HepG2 (cell line): ENCODE measurements around the gene HECTD1. TPM values are rescaled to one million over a fixed set of nuclear protein-coding genes. Genes with fewer than 3 reads are reported as not detected.

Source experiments
- JDP2 ChIP-seq: sonication (generic); formaldehyde crosslinking; IDR thresholded peaks from 2 replicates; pipeline ENCODE4 v1.8.1; 2022; ENCODE audit warnings: missing genetic modification reagents, borderline replicate concordance
- KMT2B ChIP-seq: IDR thresholded peaks from 2 replicates; pipeline ENCODE4 v1.6.1; 2016; ENCODE audit warnings: missing genetic modification reagents, missing compliant biosample characterization
- MAFK ChIP-seq, 2 experiments: IDR thresholded peaks in 1 of 2; conservative IDR thresholded peaks in 1 of 2; 2 replicates each; pipeline ENCODE4 v1.6.1; 2011; ENCODE audit warnings: improper control_type of control experiment in 2 of 2, low read length in 2 of 2
- MATR3 ChIP-seq: sonication (generic); formaldehyde crosslinking; IDR thresholded peaks from 2 replicates; pipeline ENCODE4 v1.4.0; 2020; ENCODE audit warnings: missing genetic modification reagents
- MTF1 ChIP-seq: sonication (generic); formaldehyde crosslinking; IDR thresholded peaks from 2 replicates; pipeline ENCODE4 v1.5.0; 2020; ENCODE audit warnings: missing genetic modification reagents
- NFIB ChIP-seq: sonication (generic); formaldehyde crosslinking; IDR thresholded peaks from 2 replicates; pipeline ENCODE4 v1.9.0; 2021; ENCODE audit warnings: missing genetic modification reagents, mild to moderate bottlenecking, borderline replicate concordance
- TBX3 ChIP-seq: fragments of 450-650 bp; IDR thresholded peaks from 2 replicates; pipeline ENCODE4 v1.6.1; 2017; ENCODE audit warnings: antibody characterized with exemption, mild to moderate bottlenecking, inconsistent platforms, borderline replicate concordance
- TEAD2 ChIP-seq: sonication (generic); formaldehyde crosslinking; IDR thresholded peaks from 2 replicates; pipeline ENCODE4 v1.9.0; 2021; ENCODE audit warnings: missing genetic modification reagents
- TSC22D2 ChIP-seq: sonication (generic); formaldehyde crosslinking; IDR thresholded peaks from 2 replicates; pipeline ENCODE4 v1.5.1; 2020; ENCODE audit warnings: missing genetic modification reagents, mild to moderate bottlenecking, borderline replicate concordance
- ZC3H4 ChIP-seq: sonication (generic); formaldehyde crosslinking; IDR thresholded peaks from 2 replicates; pipeline ENCODE4 v1.4.0; 2020; ENCODE audit warnings: missing genetic modification reagents, borderline replicate concordance
- ZFP41 ChIP-seq: sonication (generic); formaldehyde crosslinking; IDR thresholded peaks from 2 replicates; pipeline ENCODE4 v1.4.0; 2020; ENCODE audit warnings: mild to moderate bottlenecking, missing genetic modification reagents, borderline replicate concordance
- ZFYVE20 ChIP-seq: sonication (generic); formaldehyde crosslinking; IDR thresholded peaks from 2 replicates; pipeline ENCODE4 v1.8.0; 2023; ENCODE audit warnings: low read depth, mild to moderate bottlenecking, moderate library complexity, missing genetic modification reagents, borderline replicate concordance
- ZNF256 ChIP-seq: sonication (generic); formaldehyde crosslinking; conservative IDR thresholded peaks from 2 replicates; pipeline ENCODE4 v1.4.0; 2020; ENCODE audit warnings: missing genetic modification reagents
- ZNF263 ChIP-seq: sonication (generic); formaldehyde crosslinking; IDR thresholded peaks from 2 replicates; pipeline ENCODE4 v1.4.0; 2020; ENCODE audit warnings: missing genetic modification reagents
- ZNF572 ChIP-seq: sonication (generic); formaldehyde crosslinking; IDR thresholded peaks from 2 replicates; pipeline ENCODE4 v1.5.1; 2020; ENCODE audit warnings: mild to moderate bottlenecking, missing genetic modification reagents
- ZNF770 ChIP-seq: sonication (generic); formaldehyde crosslinking; IDR thresholded peaks from 2 replicates; pipeline ENCODE4 v1.5.0; 2020; ENCODE audit warnings: mild to moderate bottlenecking, missing genetic modification reagents
- ZNF773 ChIP-seq: sonication (generic); formaldehyde crosslinking; IDR thresholded peaks from 2 replicates; pipeline ENCODE4 v1.4.0; 2020; ENCODE audit warnings: missing genetic modification reagents, borderline replicate concordance
- polyA plus RNA-seq, 8 experiments: library from polyadenylated mRNA; depleted of rRNA in 3 of 8; stranded (reverse) in 7 of 8; unstranded in 1 of 8; fragments of >200 nt; fragmentation: Illumina TruSeq in 4 of 8; extraction: Trizol in 4 of 8; gene quantifications; 2 replicates each; pipeline versions ENCODE4 v1.2.1 to v1.2.3, GENCODE V29; 2011 to 2016; ENCODE audit warnings: low read depth in 4 of 8, missing spikeins in 1 of 8, mixed read lengths in 1 of 8; ENCODE audit not compliant: insufficient read depth in 1 of 8
- total RNA-seq, 5 experiments: library from RNA; depleted of rRNA; stranded (reverse); fragments of >200 nt; fragmentation: Illumina TruSeq; extraction: Trizol; gene quantifications; 2 replicates each; pipeline ENCODE4 v1.2.3, GENCODE V29; 2016; ENCODE audit warnings: low read depth in 1 of 5
- TF ChIP-seq, protein P1 (sequence below): sonication (generic); formaldehyde crosslinking; IDR thresholded peaks from 2 replicates; pipeline ENCODE4 v1.9.0; 2021; ENCODE audit warnings: missing genetic modification reagents, borderline replicate concordance
- TF ChIP-seq, protein P2 (sequence below): sonication (generic); formaldehyde crosslinking; IDR thresholded peaks from 2 replicates; pipeline ENCODE4 v1.4.0; 2020; ENCODE audit warnings: missing genetic modification reagents

The HECTD1 gene
- total and polyA plus RNA-seq, 2 of the 13 experiments (the other 11 are each of a cell fraction or from before 2014, with no cell fraction given) = 312 to 560 TPM

DNA sequence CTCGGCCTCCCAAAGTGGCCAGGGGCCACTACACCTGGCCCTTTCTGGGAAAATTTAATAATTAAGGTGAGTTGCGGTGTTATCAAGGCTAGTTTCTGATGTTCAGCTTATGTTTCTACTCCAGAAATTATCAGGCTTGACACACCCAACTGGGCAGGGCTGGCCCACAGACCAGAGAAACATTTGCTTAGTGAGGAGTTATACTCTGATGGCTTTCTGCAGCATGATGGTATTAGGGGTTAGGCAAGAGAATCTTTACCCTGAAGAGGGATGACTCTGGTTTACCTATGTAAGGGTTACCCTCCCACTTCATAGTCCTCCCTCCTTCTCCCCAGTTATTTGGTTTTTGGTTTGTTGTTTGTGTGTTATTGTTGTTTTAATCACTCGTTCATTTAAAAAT, 24.5 kb upstream of the HECTD1 start (continued):
- peak; percentile 7; the same call in 1 of the 2 replicates for TF ChIP-seq ZNF770 (CRISPR knock-in tag)
- peak; percentile 94 for TF ChIP-seq ZNF263 (CRISPR knock-in tag)
- no peak for TF ChIP-seq TBX3
- no peak for TF ChIP-seq JDP2 (CRISPR knock-in tag)
- no peak for TF ChIP-seq ZC3H4 (CRISPR knock-in tag)
- TF ChIP-seq MTF1 (CRISPR knock-in tag) = no peak
- TF ChIP-seq KMT2B = no peak
- TF ChIP-seq, protein P1, sequence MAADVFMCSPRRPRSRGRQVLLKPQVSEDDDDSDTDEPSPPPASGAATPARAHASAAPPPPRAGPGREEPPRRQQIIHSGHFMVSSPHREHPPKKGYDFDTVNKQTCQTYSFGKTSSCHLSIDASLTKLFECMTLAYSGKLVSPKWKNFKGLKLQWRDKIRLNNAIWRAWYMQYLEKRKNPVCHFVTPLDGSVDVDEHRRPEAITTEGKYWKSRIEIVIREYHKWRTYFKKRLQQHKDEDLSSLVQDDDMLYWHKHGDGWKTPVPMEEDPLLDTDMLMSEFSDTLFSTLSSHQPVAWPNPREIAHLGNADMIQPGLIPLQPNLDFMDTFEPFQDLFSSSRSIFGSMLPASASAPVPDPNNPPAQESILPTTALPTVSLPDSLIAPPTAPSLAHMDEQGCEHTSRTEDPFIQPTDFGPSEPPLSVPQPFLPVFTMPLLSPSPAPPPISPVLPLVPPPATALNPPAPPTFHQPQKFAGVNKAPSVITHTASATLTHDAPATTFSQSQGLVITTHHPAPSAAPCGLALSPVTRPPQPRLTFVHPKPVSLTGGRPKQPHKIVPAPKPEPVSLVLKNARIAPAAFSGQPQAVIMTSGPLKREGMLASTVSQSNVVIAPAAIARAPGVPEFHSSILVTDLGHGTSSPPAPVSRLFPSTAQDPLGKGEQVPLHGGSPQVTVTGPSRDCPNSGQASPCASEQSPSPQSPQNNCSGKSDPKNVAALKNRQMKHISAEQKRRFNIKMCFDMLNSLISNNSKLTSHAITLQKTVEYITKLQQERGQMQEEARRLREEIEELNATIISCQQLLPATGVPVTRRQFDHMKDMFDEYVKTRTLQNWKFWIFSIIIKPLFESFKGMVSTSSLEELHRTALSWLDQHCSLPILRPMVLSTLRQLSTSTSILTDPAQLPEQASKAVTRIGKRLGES (CRISPR knock-in tag) = no peak
- no peak for TF ChIP-seq MAFK (conservative IDR thresholded peaks at IDR 0.05 in 1 of 2, IDR thresholded peaks at IDR 0.05 in 1 of 2; ENCODE audit: low read length in 2 of 2)
- TF ChIP-seq MATR3 (CRISPR knock-in tag) = no peak
- TF ChIP-seq ZNF572 = no peak
- TF ChIP-seq TSC22D2 (CRISPR knock-in tag) = no peak
- TF ChIP-seq, protein P2, sequence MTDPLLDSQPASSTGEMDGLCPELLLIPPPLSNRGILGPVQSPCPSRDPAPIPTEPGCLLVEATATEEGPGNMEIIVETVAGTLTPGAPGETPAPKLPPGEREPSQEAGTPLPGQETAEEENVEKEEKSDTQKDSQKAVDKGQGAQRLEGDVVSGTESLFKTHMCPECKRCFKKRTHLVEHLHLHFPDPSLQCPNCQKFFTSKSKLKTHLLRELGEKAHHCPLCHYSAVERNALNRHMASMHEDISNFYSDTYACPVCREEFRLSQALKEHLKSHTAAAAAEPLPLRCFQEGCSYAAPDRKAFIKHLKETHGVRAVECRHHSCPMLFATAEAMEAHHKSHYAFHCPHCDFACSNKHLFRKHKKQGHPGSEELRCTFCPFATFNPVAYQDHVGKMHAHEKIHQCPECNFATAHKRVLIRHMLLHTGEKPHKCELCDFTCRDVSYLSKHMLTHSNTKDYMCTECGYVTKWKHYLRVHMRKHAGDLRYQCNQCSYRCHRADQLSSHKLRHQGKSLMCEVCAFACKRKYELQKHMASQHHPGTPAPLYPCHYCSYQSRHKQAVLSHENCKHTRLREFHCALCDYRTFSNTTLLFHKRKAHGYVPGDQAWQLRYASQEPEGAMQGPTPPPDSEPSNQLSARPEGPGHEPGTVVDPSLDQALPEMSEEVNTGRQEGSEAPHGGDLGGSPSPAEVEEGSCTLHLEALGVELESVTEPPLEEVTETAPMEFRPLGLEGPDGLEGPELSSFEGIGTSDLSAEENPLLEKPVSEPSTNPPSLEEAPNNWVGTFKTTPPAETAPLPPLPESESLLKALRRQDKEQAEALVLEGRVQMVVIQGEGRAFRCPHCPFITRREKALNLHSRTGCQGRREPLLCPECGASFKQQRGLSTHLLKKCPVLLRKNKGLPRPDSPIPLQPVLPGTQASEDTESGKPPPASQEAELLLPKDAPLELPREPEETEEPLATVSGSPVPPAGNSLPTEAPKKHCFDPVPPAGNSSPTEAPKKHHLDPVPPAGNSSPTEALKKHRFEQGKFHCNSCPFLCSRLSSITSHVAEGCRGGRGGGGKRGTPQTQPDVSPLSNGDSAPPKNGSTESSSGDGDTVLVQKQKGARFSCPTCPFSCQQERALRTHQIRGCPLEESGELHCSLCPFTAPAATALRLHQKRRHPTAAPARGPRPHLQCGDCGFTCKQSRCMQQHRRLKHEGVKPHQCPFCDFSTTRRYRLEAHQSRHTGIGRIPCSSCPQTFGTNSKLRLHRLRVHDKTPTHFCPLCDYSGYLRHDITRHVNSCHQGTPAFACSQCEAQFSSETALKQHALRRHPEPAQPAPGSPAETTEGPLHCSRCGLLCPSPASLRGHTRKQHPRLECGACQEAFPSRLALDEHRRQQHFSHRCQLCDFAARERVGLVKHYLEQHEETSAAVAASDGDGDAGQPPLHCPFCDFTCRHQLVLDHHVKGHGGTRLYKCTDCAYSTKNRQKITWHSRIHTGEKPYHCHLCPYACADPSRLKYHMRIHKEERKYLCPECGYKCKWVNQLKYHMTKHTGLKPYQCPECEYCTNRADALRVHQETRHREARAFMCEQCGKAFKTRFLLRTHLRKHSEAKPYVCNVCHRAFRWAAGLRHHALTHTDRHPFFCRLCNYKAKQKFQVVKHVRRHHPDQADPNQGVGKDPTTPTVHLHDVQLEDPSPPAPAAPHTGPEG (CRISPR knock-in tag) = no peak
- TF ChIP-seq ZNF256 (CRISPR knock-in tag) = no peak
- TF ChIP-seq ZFYVE20 = no peak
- no peak for TF ChIP-seq NFIB
- TF ChIP-seq TEAD2 (CRISPR knock-in tag) = no peak
- no peak for TF ChIP-seq ZNF773 (CRISPR knock-in tag)
- no peak for TF ChIP-seq ZFP41 (CRISPR knock-in tag)
